ENCODE measurements around the gene CACNA1B.

CACNA1B gene

DNA sequence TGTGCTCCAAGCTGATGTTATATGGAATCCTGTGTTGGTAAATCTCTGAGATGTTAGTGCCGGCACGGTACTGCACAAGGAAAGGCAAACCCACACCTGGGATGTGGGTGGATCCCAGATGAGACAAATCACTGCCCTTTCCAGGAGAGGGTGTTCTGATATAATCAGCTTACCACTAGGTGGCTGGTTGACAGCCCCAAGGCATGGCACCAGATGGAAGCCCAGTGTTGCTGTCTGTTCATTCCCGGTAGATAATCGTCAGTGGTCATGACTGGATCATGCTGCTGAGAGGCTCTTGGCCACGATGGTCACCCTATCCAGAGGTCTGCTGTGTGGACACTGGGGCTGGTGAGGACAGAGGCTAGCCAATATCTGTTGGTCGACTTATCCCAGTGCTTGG, 184.0 kb downstream of the CACNA1B start:
- no peak for DNase-seq

GRCh38 chr9:138062196-138062595, 184.6 kb downstream of the CACNA1B start:
- no peak for DNase-seq

GRCh38 chr9:138063033-138063432, 185.5 kb downstream of the CACNA1B start:
- no peak for DNase-seq

DNA sequence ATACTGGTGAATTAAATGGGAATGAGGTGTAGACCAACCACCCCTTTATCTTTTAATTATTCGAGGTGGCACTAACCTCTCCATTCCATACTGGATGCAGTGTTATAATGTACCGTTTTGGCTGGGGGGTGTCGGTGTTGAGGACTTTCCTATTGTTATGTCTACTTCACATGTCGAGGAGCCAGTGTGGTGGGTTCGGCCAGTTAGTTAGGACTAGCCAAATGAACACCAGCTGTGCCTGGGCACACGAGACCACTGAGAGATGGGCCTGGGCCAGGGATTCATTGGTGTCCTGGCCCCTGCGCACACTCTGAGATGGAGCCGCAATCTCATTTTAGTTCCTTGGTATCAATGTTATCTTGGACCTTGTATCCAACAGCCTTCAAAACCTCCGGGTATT, 186.2 kb downstream of the CACNA1B start:
- no peak for DNase-seq

- DNase-seq: no peak
Observed at GRCh38 chr9:138064547-138064946, 187.0 kb downstream of the CACNA1B start.

DNA sequence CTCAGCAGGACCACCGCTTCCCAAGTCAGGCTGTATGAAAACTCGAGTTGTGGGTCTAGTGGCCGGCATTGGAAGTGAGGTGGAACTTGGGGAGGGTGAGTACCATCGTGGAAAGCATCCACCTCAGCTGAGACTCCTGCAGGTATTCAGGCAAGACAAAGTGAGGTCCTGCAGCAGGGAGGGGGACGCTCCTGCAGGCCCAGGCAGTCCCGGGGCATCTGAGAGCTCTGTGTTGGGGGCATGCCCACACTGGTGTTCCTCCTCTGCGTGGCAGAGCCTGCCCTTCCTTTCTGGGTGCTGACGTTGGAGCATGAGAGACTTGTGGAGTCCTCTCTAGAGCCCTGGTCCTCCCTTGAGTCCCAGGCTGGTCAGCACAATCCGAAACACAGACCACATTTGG, 187.7 kb downstream of the CACNA1B start:
- DNase-seq: no peak

GRCh38 chr9:138066049-138066448, 188.5 kb downstream of the CACNA1B start:
- no peak for DNase-seq

- DNase-seq: no peak
Observed at GRCh38 chr9:138067613-138068367, 190.2 kb downstream of the CACNA1B start.

GRCh38 chr9:138068601-138069035, 191.0 kb downstream of the CACNA1B start:
- DNase-seq: no peak

DNA sequence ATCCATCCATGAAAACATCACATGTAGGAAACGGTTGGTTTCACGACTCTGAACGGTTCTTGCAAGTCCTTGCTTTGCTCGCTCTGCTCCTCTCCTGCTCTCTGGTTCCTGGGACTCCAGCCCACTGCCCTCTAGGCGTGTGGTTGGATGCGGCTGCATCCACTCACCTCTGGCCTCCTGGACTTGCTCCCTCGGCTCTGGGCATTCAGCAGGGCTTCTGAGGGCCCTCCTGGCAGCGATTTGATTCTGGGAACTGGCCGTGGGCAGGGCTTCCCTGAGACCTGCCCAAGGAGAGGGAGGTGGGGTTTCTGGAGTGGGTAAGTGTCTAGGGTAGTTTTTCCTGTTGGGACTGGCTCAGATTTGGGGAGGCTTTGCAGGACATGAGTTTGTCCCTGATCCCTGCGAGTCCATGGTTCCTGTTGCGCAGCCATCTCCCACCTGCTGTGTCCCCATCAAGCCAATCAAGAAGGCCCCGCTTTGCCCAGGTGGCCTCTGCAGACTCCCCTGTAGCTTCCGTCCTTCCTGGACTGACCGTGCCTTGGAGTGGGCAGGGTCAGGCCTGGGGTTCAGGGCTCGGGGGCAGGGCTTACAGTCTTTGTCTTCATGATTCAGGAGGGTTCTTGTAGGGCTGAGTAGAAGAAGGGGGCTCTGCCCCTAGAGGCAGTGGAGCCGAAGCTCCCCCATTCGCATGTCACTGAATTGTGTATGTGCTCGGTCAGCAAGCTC, 192.3 kb downstream of the CACNA1B start:
- no peak for DNase-seq

DNA sequence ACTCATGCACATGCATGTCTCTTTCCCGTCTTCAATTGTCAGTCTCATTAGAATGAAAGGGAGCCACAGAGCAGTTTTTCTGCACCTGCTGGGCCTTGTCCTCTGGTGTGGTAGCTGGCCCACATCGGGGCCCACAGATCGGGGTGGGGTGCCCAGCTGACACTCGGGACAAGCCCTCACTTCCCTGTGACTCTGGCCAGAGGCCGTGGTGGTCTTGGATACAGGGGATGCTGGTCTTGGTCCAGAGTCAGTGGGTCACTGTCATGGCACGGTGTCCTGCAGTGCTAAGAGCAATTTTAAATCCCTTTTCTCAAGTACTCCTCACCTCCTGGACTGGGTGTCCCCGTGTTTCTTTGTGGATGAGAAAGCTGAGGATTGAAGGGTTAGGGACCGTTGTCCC, 193.2 kb downstream of the CACNA1B start:
- no peak for DNase-seq

- DNase-seq: no peak
Observed at GRCh38 chr9:138071292-138071691, 193.7 kb downstream of the CACNA1B start.

GRCh38 chr9:138071731-138072130, 194.1 kb downstream of the CACNA1B start:
- no peak for DNase-seq

DNA sequence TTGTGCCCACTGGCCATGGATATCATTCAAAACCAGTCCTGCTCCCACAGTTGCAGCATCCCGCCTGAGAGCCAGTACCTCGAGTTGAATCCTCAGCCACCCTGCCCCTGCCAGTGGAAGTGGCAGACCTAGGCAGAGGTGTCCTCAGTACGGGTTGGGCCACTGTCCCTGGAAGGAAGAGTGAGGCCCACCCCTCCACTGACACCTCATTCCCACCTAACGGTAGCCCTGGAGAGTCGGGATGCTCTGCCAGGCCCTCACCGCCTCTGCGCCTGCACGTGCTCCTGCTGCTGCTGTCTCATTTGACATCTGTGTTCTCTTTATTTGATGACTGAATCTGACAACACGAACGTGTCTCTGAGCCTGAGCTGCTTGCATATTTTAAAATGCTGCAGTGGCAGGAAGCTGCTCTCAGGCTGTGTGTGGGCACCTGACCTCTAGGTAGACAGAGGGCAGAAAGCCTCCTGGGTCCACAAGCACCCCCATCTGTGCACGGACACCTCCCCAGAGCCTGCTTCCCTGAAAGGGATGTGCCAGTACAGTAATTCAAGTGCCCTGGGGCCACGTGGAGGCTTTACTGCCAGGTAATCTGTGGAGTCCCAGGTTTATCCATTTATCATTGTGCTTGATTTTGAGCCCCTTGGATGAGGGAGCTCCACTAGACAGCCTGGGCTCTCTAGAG, 194.7 kb downstream of the CACNA1B start:
- DNase-seq: no peak

DNA sequence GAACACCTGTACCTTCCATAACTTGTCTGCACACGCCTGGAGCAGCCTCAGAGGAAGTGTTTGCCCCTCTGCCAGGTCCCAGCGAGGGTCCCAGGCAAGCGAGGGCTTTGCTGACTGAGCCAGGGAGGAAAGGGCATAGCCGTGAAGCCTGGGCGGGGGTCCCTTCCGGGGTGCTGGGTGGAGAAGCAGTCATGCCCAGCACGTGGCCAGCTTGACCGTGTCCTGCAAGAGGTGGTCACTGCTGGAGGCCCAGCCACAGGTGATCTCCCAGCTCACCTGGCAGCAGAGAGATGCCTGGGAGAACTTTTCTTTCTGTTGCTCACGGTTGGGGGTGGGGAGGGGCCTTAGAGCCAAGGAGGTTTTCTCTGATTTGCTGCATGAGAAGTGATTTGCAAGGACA, 195.3 kb downstream of the CACNA1B start:
- DNase-seq: no peak

DNA sequence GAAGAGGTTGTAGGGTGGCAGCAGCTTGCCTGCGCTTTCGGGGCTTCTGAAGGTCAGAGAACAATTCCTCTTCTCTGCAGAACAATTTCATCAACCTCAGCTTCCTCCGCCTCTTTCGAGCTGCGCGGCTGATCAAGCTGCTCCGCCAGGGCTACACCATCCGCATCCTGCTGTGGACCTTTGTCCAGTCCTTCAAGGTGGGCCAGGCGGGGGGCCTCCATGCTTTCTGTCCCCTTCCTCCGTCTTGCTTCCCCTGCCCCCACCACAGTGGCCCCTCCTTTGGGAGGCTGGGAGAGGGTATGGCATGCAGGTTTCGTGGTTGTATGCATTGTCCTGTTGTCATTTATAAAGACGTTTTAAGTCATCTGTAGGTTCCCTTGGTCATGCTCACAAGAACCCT, 195.8 kb downstream of the CACNA1B start:
- DNase-seq: no peak

GRCh38 chr9:138073808-138074207, 196.2 kb downstream of the CACNA1B start:
- DNase-seq: no peak

- DNase-seq: no peak
Observed at GRCh38 chr9:138074516-138074915, 196.9 kb downstream of the CACNA1B start.

- DNase-seq: no peak
Observed at GRCh38 chr9:138075496-138075895, 197.9 kb downstream of the CACNA1B start.

GRCh38 chr9:138075961-138076649, 198.5 kb downstream of the CACNA1B start:
- DNase-seq: no peak

DNA sequence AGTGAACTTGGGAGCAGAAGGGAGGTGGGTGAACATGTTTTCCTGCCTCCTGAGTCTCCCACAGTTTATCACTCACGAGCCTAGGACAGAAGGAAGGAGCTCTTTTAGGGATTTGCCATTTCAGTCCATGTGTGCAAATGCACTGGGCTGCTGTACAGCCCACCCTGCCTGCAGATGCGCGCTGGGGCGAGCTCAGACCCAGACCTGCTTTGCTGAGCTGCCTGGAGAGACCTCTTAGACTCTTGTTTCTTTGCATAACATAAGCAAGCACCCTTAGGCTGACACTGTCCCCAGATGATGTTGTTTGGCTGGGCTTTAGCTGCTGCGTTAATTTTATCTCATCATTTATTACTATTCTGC, 199.0 kb downstream of the CACNA1B start:
- DNase-seq: no peak

DNA sequence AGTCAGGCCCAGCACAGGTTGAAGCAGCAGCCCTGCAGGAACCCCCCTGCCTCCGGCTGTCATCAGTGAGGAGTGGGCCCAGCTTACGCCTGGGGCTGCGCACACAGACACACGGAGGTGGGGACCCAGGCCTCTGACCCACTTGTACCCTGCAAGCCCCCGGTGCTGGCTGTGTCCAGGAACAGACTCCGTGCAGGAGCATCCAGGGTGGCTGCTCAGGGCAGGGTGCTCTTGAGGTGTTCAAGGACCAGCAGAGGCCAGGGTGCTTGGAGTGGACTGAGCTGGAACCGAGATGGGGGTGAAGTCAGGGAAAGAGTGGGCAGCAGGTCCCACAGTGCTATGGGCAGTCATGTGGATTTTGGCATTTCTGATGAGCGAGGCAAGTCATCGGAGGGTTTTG, 199.5 kb downstream of the CACNA1B start:
- no peak for DNase-seq

GRCh38 chr9:138077898-138078540, 200.4 kb downstream of the CACNA1B start:
- no peak for DNase-seq

All from DMS79 treated with DMSO at 0.1 percent for 48 hours (cell line).